GM12878 (cell line): ENCODE data around the gene SPRYD3.

Experiments
- CHD2 ChIP-seq: IDR thresholded peaks from 2 replicates; pipeline ENCODE4 v1.6.1; 2011; ENCODE audit warnings: low read depth, low read length, improper control_type of control experiment, borderline replicate concordance
- ETV6 ChIP-seq, 2 experiments: fragments of 450-650 bp in 1 of 2; IDR thresholded peaks in 1 of 2; conservative IDR thresholded peaks in 1 of 2; 2 replicates each; pipeline ENCODE4 v1.6.1; 2014; ENCODE audit warnings: antibody characterized with exemption in 1 of 2, borderline replicate concordance in 1 of 2, low read depth in 1 of 2, mild to moderate bottlenecking in 1 of 2, moderate library complexity in 1 of 2
- POLR2A ChIP-seq: IDR thresholded peaks from 2 replicates; pipeline ENCODE4 v1.6.1; 2011; ENCODE audit warnings: low read depth, mild to moderate bottlenecking, low read length
- POLR2AphosphoS5 ChIP-seq: IDR thresholded peaks from 2 replicates; pipeline ENCODE4 v1.6.1; 2011; ENCODE audit warnings: mild to moderate bottlenecking, low read length, inconsistent platforms
- ZBTB40 ChIP-seq: fragments of 450-650 bp; IDR thresholded peaks from 2 replicates; pipeline ENCODE4 v1.6.1; 2016; ENCODE audit warnings: mild to moderate bottlenecking, moderate library complexity, borderline replicate concordance
- TF ChIP-seq, protein P1 (sequence below), 3 experiments: IDR thresholded peaks in 2 of 3; conservative IDR thresholded peaks in 1 of 3; 2 replicates each; pipeline ENCODE4 v1.5.1; 2011; ENCODE audit warnings: low read depth in 3 of 3, low read length in 3 of 3, mild to moderate bottlenecking in 3 of 3, control low read depth in 2 of 3, moderate library complexity in 2 of 3, inconsistent platforms in 1 of 3, mixed read lengths in 1 of 3; ENCODE audit not compliant: control insufficient read depth in 2 of 3, insufficient read depth in 1 of 3; ENCODE audit errors: extremely low read depth in 1 of 3

DNA sequence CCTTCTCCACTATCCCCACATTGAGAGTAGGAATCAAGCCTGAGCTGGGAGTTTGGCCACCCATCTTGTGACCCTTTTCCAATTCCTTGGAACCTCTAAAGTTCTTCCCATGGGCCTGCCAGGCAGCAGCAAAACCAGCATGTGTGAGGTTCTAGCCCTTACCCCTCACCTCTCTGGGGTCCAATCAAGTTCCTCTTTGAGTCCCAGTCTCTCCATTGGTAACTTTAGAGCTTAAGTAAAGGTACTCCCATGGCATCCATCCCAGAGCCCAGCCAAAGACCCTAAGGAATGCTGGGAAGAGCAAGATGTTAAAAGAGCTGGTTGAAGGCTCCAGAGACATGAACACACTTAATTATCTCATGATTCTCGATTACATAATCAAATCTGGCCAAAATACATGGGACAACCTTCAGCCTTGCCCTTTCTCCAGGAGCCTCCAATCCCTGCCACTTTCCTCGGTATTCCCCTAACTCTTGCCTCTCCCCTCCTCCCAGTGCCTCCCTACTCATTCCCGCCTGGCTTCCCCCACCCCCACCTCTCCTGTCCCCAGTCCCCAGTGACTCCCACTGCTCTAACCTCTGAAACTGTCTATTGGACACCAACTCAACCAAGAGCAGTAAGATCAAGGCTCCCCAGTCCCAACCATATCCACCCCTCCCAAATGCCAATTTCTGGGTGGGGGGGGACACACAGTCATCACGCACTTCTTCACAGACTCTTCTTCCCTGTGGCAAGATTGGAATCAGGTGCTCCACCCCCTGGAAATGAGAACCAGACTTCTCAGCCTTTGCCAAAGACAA is 34.1 kb downstream of the SPRYD3 start:
- TF ChIP-seq CHD2 (no peak), ZBTB40 (no peak), POLR2A (no peak), ETV6 (conservative IDR thresholded peaks at IDR 0.05 in 1 of 2, IDR thresholded peaks at IDR 0.05 in 1 of 2; ENCODE audit: borderline replicate concordance in 1 of 2, low read depth in 1 of 2) (no peak), POLR2AphosphoS5 (no peak)
- TF ChIP-seq, protein P1, sequence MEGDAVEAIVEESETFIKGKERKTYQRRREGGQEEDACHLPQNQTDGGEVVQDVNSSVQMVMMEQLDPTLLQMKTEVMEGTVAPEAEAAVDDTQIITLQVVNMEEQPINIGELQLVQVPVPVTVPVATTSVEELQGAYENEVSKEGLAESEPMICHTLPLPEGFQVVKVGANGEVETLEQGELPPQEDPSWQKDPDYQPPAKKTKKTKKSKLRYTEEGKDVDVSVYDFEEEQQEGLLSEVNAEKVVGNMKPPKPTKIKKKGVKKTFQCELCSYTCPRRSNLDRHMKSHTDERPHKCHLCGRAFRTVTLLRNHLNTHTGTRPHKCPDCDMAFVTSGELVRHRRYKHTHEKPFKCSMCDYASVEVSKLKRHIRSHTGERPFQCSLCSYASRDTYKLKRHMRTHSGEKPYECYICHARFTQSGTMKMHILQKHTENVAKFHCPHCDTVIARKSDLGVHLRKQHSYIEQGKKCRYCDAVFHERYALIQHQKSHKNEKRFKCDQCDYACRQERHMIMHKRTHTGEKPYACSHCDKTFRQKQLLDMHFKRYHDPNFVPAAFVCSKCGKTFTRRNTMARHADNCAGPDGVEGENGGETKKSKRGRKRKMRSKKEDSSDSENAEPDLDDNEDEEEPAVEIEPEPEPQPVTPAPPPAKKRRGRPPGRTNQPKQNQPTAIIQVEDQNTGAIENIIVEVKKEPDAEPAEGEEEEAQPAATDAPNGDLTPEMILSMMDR (IDR thresholded peaks at IDR 0.05 in 2 of 3, conservative IDR thresholded peaks at IDR 0.05 in 1 of 3; ENCODE audit: control insufficient read depth in 2 of 3, extremely low read depth in 1 of 3, insufficient read depth in 1 of 3, low read depth in 3 of 3, low read length in 3 of 3) = no peak
